ENCODE results near the gene ZNF76. TPM values are rescaled to one million over a fixed set of nuclear protein-coding genes. Genes with fewer than 3 reads are reported as not detected.
"Not testable (repeated sequence)": the region's sequence is repeated elsewhere in the genome, so short reads cannot be mapped to it uniquely, and the experiment has no call there.

The ZNF76 gene
- total RNA-seq, 2 donors from 2014 or later = 24.0 to 52.2 TPM

GRCh38 chr6:35321091-35321490 is 61.6 kb downstream of the ZNF76 start:
- Mint-ChIP-seq H3K4me3 (no peak overlapping the region), H3K4me1 (ENCODE audit: low read depth in 2 of 2) (peaks cover 7 to 15% of the 10 kb centered on the region in 2 donors), H3K9me3 (no peaks in the 10 kb centered on the region), H3K27me3 (no peaks in the 10 kb centered on the region), H3K27ac (no peak overlapping the region), H3K36me3 (peaks cover 40% of the 10 kb centered on the region)
- no peak for DNase-seq (ENCODE audit: low spot score)
- no peak for ATAC-seq

- Mint-ChIP-seq H3K27ac (peak overlapping the region; percentile 58 to 71), H3K36me3 (peaks cover 8% of the 10 kb centered on the region), H3K27me3 (no peaks in the 10 kb centered on the region), H3K4me3 (no peak overlapping the region), H3K4me1 (ENCODE audit: low read depth in 2 of 2) (peaks cover 9 to 10% of the 10 kb centered on the region in 2 donors), H3K9me3 (no peaks in the 10 kb centered on the region)
- ATAC-seq = peak; percentile 85 to 87
- DNase-seq (ENCODE audit: low spot score) = peak; percentile 70
Measured at GRCh38 chr6:35327349-35328027, 68.0 kb downstream of the ZNF76 start.

GRCh38 chr6:35328108-35328723 is 68.7 kb downstream of the ZNF76 start:
- no peak for ATAC-seq
- DNase-seq (ENCODE audit: low spot score) = no peak
- Mint-ChIP-seq H3K27me3 (no peaks in the 10 kb centered on the region), H3K4me1 (ENCODE audit: low read depth in 2 of 2) (peaks cover 9 to 10% of the 10 kb centered on the region in 2 donors), H3K4me3 (no peak overlapping the region), H3K36me3 (peaks cover 9% of the 10 kb centered on the region), H3K9me3 (no peaks in the 10 kb centered on the region), H3K27ac (peak overlapping the region; percentile 58 to 71)

GRCh38 chr6:35328965-35329364 is 69.4 kb downstream of the ZNF76 start:
- not testable (repeated sequence) for H3K27me3 Mint-ChIP-seq; DNase-seq (ENCODE audit: low spot score); H3K4me1 Mint-ChIP-seq (ENCODE audit: low read depth in 2 of 2); H3K4me3 Mint-ChIP-seq; H3K9me3 Mint-ChIP-seq; ATAC-seq
- Mint-ChIP-seq H3K36me3 (peaks cover 11% of the 10 kb centered on the region), H3K27ac (peak overlapping the region in 1 of 2 donors; percentile 71)

- ATAC-seq = no peak
- no peaks in the 10 kb centered on the region for H3K27me3 Mint-ChIP-seq
Measured at GRCh38 chr6:35330541-35331119, 71.1 kb downstream of the ZNF76 start.

GRCh38 chr6:35332074-35332887 is 72.7 kb downstream of the ZNF76 start:
- DNase-seq (ENCODE audit: low spot score); H3K4me3 Mint-ChIP-seq; ATAC-seq; H3K27me3 Mint-ChIP-seq; H3K27ac Mint-ChIP-seq; H3K9me3 Mint-ChIP-seq: not testable (repeated sequence)
- Mint-ChIP-seq H3K4me1 (ENCODE audit: low read depth in 2 of 2) (peaks cover 10 to 11% of the 10 kb centered on the region in 2 donors), H3K36me3 (peaks cover 17% of the 10 kb centered on the region)

More at GRCh38 chr6:35330541-35331119, 71.1 kb downstream of the ZNF76 start:
- Mint-ChIP-seq H3K36me3 (peaks cover 17% of the 10 kb centered on the region), H3K27ac (no peak overlapping the region), H3K9me3 (peaks cover 4% of the 10 kb centered on the region), H3K4me3 (no peak overlapping the region), H3K4me1 (ENCODE audit: low read depth in 2 of 2) (peaks cover 9 to 10% of the 10 kb centered on the region in 2 donors)
- no peak for DNase-seq (ENCODE audit: low spot score)

- peaks cover 35 to 46% of the 10 kb centered on the region in 2 donors for H3K4me1 Mint-ChIP-seq (ENCODE audit: low read depth in 2 of 2)
- peak overlapping the region in 1 of 2 donors; percentile 85 for H3K27ac Mint-ChIP-seq
Measured at GRCh38 chr6:35341557-35341956, 82.0 kb downstream of the ZNF76 start.

GRCh38 chr6:35342258-35343091 is 82.9 kb downstream of the ZNF76 start, which contains the start of gene PPARD:
TSS of gene PPARD (plus strand) at chr6:35342558. CDS start at chr6:35411088, 68,530 bp downstream.
- H3K27ac Mint-ChIP-seq = peak within 1 kb of the TSS; percentile 57 to 85
- no peaks in the 10 kb centered on the region for H3K9me3 Mint-ChIP-seq
- ATAC-seq (peak; percentile 100), DNase-seq (ENCODE audit: low spot score) (peak; percentile 98)
- no peaks in the 10 kb centered on the region for H3K36me3 Mint-ChIP-seq
- H3K4me1 Mint-ChIP-seq (ENCODE audit: low read depth in 2 of 2) = peaks cover 28 to 37% of the 10 kb centered on the region in 2 donors
- peak within 1 kb of the TSS; percentile 92 for H3K4me3 Mint-ChIP-seq
- H3K27me3 Mint-ChIP-seq = no peaks in the 10 kb centered on the region

More at GRCh38 chr6:35341557-35341956, 82.0 kb downstream of the ZNF76 start:
- no peaks in the 10 kb centered on the region for H3K9me3 Mint-ChIP-seq
- no peak for DNase-seq (ENCODE audit: low spot score)
- no peaks in the 10 kb centered on the region for H3K36me3 Mint-ChIP-seq
- no peaks in the 10 kb centered on the region for H3K27me3 Mint-ChIP-seq
- H3K4me3 Mint-ChIP-seq = peak overlapping the region; percentile 92
- ATAC-seq = no peak

GRCh38 chr6:35343092-35343834 is 83.7 kb downstream of the ZNF76 start:
- H3K27ac Mint-ChIP-seq = peak overlapping the region; percentile 57 to 85
- peaks cover 2% of the 10 kb centered on the region for H3K36me3 Mint-ChIP-seq
- peak overlapping the region; percentile 92 for H3K4me3 Mint-ChIP-seq
- H3K9me3 Mint-ChIP-seq = no peaks in the 10 kb centered on the region
- no peaks in the 10 kb centered on the region for H3K27me3 Mint-ChIP-seq
- DNase-seq (ENCODE audit: low spot score) (no peak), ATAC-seq (no peak)
- peaks cover 29 to 35% of the 10 kb centered on the region in 2 donors for H3K4me1 Mint-ChIP-seq (ENCODE audit: low read depth in 2 of 2)

GRCh38 chr6:35343835-35344550 is 84.5 kb downstream of the ZNF76 start:
- DNase-seq (ENCODE audit: low spot score) (no peak), ATAC-seq (no peak)
- peaks cover 4% of the 10 kb centered on the region for H3K36me3 Mint-ChIP-seq
- peaks cover 34 to 39% of the 10 kb centered on the region in 2 donors for H3K4me1 Mint-ChIP-seq (ENCODE audit: low read depth in 2 of 2)
- no peaks in the 10 kb centered on the region for H3K27me3 Mint-ChIP-seq
- H3K27ac Mint-ChIP-seq = peak overlapping the region; percentile 57 to 85
- no peaks in the 10 kb centered on the region for H3K9me3 Mint-ChIP-seq
- H3K4me3 Mint-ChIP-seq = peak overlapping the region; percentile 92

All from natural killer cell treated with Interleukin-12 subunit alpha and Interleukin-12 subunit beta and Interleukin-15 and Interleukin-18, amount 100 ng/mL, for 72 hours (primary cell).